Mammary epithelial cell (primary cell): ENCODE results near the gene METTL4.

ENCODE experiments used
- CTCF ChIP-seq, 2 donors: IDR thresholded peaks in 1 of 2; conservative IDR thresholded peaks in 1 of 2; 2 replicates each; pipeline ENCODE4 v1.5.1; 2011 to 2012; ENCODE audit warnings: inconsistent platforms in 2 of 2, low read length in 2 of 2, mild to moderate bottlenecking in 2 of 2, control low read depth in 1 of 2, low read depth in 1 of 2; ENCODE audit not compliant: insufficient read depth in 1 of 2; ENCODE audit errors: extremely low read depth in 1 of 2
- EZH2 ChIP-seq: IDR thresholded peaks from 2 replicates; pipeline ENCODE4 v1.6.1; 2012; ENCODE audit warnings: low read length, inconsistent platforms, borderline replicate concordance

GRCh38 chr18:2545155-2545554, 26.1 kb downstream of the METTL4 start:
- TF ChIP-seq EZH2: no peak
- TF ChIP-seq CTCF (conservative IDR thresholded peaks at IDR 0.05 in 1 of 2, IDR thresholded peaks at IDR 0.05 in 1 of 2; ENCODE audit: extremely low read depth in 1 of 2, insufficient read depth in 1 of 2, low read depth in 1 of 2, low read length in 2 of 2): no peak
